Measurements from ENCODE around the gene TMEM244.
"Not testable (repeated sequence)": the region's sequence is repeated elsewhere in the genome, so short reads cannot be mapped to it uniquely, and the experiment has no call there.

Gene TMEM244, protein sequence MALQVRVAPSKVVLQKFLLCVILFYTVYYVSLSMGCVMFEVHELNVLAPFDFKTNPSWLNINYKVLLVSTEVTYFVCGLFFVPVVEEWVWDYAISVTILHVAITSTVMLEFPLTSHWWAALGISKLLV

DNA sequence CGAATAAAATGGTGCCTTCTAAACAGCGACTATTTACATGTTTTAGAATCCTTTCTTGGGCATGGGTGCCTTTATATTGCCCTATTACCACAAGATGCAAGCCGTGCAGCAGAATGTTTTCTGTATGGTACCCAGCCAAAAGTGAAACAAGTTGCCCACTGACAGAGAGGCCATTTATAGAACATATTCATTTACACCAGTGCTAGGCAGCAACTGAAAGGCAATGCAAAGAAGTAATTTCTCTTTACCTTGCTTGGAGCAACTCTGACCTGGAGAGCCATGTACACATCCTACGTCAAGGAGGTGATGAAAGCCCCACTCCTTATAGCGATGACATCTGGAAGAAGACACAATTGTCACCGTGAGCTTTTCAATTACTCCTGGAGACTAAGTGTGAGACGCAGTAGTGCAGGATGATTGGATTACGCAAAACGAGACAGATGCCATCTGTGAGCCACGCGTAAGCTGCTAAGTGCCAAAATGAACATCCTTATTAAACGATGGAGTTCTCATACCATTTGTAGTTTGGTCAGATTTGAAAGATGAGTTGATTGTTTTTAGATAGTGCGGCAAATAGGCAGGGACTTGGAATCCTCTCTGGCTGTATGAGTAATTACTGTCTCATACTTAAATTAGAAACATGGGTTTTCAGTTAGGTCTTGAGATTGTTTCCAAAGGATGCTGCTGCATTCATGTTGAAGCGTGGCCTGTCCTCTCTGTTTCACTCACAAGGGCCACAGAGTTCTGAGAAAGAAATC, at the start of gene TMEM244:
Gene TMEM244, minus strand, starts transcription at position 408 of the 758 bp plus-strand sequence. Its CDS starts 127 bp downstream, at position 281.
- DNase-seq (ENCODE audit: low spot score), result no peak

DNA sequence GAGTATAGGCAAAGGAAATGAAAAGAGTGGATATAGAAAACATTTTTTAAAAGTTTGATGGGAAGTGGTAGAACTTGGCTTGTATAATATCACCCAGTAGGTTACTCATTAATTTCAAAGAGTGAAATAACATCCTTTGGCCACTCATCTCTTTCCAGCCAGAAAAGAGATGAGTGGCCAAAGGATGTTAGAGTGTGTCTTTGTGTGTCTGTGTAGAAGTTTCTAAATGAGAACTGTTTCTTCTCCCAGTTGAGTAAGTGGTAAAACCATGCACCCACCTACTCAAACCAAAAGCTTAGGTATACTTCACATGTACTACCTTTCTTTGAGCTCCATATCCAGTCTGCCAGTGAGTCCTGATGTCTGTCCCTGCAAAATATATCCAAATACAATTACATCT, 47.7 kb upstream of the TMEM244 start:
- no peak for DNase-seq (ENCODE audit: low spot score)

DNA sequence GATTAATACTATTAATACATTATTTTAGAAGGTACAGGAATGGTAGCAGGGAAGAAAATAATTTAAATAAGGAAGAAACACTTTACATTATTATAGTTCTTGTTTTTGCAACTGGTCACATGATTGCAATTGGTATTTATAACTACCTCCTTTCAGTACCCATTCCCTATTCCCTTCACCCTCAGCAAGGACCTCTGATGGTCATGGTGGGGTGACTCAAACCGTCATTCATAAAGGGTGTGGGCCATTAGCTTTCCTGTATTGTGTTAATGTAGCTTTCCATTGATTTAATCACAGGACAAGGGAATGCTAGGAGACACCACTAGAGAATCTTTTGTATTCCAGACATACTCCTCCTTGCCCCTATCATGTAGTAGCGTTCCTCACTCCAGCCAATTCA, 47.2 kb upstream of the TMEM244 start:
- DNase-seq (ENCODE audit: low spot score), result no peak

DNA sequence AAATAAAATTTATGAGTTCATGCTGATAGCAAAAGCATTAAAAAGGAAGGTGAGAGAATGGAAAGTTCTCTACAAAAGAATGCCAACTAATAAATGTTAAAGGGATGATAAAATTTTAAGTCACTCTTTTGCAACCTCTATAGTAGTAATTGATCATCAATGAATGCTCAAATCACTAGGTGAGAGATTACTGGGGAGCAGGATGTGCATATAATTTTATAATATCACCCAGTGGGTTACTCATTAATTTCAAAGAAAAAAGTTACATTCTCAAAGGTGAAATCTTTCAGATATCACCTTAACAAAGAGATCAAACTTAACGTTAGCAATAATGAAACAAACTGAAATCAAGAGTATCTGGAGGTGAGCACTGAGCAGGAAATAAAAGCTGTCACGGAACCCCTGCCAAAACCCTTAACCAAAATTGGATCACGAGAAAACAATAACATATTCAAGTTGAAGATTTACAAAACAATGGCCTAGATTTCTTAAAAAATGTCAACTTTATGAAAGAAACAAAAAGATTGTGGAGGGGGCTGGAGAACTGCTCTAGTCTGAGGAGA, 45.5 kb upstream of the TMEM244 start:
- no peak for DNase-seq (ENCODE audit: low spot score)

DNA sequence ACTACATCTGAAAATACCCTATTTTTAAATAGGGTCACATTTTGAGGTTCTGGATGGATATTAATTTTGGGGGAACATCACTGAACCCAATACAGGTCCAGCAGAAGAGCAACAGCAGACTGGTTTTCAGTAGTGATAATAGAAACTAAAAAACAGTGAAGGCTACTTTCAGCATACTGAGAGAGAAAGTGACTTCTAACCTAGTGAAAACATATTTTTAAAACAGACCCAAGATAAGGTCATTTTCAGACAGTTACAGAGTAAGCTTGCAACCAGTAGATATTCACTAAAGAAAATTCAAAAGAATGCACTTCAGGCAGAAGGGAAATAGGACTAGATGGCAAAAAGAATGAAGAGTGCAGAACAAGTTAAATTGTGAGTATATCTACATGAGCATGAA, 42.0 kb upstream of the TMEM244 start:
- DNase-seq (ENCODE audit: low spot score), result no peak

DNA sequence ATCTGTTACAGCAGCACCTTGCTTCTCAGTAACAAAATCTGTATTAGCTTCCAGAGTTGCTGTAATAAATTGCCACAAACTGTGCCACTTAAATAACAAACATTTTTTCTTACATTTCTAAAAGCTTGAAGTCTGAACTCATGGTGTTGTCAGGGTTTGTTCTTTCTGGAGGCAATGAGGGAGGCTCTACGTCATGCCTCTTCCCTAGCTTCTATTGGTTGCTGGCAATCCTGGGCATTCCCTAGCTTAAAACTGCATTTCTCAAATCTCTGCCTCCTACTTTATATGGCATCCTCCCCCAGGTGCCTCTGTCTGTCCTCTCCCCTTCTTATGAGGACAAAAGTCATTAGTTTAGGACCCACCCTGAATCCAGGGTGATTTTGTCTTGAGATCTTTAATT, 41.6 kb upstream of the TMEM244 start:
- DNase-seq (ENCODE audit: low spot score), result no peak

DNA sequence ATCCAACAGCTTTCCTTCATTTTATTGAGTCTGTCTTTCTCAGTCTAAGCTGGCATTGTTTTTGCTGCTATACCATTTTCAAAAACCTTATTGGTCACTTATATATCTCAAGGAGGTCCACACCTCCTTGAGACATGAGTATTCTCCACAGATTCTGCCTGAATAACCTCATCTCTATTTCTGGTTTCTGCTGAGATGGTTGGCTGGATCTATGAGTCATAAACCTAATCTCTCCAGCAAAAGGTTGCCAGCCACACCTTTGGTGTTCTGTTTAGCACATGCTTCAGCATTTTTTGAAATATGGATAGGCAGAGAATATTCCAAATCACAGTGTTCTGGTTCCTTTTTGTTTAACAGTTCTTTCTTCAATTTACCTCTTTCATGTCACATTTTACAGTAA, 40.8 kb upstream of the TMEM244 start:
- DNase-seq (ENCODE audit: low spot score), result no peak

DNA sequence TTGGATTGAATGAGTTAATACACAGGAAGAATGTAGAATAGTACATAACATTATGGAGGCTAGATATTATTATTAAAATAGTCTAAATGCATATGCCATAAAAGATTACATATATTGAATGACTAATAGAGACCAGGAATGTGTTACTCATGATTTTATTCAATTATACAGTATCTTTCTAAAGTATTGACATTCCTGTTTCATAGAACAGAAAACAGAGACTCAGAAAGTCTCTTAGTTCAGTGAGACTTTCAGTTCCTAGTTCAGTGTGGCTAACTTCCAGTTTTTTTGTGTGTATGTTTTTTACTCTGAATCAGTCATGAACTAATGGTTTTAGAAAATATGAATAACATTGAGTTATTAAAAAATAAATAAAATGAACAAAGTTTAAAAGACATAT, 34.6 kb upstream of the TMEM244 start:
- DNase-seq (ENCODE audit: low spot score), result no peak

DNA sequence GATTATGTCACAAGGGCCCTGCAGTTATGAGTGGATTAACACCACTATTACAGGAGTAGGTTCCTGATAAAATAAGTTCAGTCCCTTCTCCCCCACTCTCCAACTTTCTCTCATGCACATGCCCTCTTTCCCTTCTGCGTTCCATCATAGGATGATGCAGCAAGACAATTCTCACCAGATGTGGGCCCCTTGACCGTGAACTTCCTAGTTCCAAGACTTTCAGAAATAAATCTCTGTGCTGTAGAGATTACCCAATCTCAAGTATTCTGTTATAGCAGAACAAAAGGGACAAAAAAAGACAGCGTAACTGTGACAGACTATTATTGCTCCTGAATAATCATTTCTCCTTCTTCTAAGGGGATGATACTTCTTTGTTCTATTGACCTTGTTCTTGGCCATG, 33.8 kb upstream of the TMEM244 start:
- DNase-seq (ENCODE audit: low spot score), result no peak

DNA sequence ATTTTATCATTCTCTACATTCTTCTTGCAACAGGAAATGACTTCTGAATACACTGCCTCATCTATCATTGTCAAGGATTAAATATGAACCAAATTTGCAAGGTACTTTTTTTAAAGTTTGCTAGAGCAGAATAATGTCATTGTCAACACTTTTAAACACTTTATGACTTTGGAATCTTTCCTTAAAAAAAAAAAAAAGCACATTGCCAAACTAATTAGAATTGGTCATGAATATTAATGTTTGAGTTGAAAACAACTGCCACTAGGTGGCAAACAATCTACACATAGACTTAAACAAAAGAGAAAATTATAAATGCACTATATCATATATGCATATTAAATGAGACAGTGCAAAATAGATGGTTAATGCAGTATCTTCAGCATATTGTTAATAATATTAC, 32.5 kb upstream of the TMEM244 start:
- no peak for DNase-seq (ENCODE audit: low spot score)

DNA sequence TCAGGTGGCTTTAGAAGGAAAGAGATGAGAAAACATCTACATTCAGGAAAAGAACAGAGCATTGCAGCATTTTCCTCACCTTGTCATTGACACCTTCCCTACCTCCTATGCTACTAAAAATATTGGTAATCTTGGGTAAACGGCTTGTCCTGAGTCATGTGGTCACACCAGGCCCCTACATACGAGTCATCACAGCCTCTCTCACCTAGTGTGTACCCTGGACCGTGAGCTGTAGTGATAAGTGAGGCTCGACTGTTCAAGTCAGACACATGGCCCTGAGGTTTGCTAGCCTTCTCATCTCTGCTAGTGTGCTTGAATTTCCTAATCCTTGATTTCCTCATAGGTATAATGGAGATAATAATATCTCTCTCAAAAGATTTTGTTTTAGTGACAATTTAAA, 29.6 kb upstream of the TMEM244 start:
- DNase-seq (ENCODE audit: low spot score), result no peak

DNA sequence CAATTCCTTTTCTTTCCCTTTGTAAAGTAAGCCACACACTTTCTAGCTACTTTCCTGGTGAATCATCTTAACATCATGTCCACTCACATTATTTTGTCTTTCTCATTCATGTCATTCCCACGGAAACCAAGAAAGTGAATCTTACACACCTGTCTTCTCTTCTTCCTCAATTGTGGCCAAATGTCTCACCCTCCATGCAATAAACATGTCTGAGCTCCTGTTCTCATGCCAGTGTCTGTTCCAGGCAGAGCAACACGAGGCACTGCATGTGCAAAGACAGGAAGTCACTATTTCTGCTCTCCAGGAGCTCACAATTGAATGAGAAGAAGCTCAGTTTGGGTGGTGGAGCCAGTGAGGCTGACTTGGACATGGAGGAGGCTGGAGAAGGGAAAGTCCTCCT, 29.0 kb upstream of the TMEM244 start:
- DNase-seq (ENCODE audit: low spot score), result no peak

DNA sequence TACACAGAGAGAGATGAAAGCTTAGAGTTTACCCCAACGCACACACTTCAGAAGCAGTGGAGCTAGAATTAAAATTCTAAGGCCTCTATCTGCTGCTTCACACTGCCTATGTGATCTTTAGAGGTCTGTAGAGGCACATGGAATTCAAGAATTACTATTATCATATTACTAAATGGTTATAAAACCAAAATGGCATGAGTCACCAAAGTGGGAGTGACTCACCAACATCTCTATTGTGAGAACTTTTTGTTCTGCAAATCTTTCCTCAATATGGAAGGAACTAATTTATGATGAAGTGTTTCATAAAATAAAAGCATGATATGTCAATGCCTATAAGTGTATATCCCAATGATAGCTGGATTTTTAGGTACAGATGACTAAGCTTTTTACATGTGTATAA, 28.5 kb upstream of the TMEM244 start:
- DNase-seq (ENCODE audit: low spot score), result no peak

DNA sequence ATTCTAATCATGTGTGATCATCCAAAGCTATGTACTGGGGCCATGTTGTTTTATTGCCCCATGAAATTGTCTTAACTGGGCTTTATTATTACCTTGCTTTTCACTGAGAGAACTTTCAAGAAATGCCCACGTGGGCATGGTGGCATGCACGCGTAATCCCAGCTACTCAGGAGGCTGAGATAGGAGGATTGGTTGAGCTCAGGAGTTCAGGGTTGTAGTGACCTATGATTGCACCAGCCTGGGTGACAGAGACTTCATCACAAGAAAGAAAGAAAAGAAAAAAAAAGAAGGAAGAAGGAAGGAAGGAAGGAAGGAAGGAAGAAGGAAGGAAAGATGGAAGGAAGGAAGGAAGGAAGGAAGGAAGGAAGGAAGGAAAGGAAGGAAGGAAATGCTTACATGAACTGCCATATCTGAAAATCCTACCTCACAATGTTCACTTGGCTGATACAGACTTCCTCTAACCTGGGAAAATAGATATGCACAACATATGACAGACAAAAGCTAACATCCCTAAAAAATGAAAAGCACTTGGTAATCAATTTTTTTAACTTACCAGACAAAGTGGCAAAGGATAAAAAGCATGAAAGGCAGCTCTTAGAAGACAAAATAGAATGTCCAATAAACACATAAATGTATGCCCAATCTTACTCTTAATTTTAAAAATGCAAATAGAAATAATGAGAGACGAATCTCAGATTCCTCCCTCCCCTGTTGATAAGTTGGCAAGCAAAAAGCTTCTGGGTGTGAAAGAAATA, 25.5 kb upstream of the TMEM244 start:
- DNase-seq (ENCODE audit: low spot score), result no peak

DNA sequence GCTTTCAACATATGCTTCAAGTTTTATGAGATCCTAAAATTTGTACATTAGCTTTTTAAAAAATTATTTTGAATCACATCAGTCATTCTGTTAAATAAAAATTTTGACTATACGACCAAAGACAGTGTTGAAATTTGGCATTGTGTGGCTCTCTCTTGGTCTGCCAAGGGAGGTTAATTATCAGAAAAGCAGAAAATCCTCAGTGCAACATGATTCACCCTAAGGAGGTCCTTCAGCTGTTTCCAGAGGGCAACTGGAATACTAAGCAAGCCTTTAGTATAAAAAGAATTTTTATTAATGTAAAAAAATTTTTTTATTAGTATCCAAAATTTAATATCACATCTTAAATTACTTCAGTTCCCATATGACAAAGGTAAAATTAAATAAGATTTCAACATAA, 23.1 kb upstream of the TMEM244 start:
- DNase-seq (ENCODE audit: low spot score), result no peak

DNA sequence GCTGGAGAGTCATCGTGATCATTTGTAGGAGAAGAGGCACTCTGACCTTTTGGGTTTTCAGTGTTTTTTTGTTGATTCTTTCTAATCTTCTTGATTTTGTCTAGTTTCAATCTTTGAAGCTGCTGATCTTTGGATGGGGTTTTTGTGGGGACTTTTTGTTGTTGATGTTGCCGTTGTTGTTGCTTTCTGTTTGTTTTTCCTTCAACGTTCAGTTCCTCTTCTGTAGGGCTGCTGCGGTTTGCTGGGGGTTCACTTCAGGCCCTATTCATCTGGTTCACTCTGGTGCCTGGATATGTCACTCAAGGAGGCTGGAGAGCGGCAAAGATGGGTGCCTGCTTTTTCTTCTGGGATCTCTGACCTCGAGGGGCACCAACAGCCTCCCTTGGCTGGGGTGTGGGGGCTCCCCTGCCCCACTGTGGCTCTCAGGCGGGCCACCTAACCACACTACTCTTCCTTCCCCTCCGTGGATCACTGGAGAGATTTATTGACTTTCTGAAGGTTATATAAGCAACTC, 21.5 kb upstream of the TMEM244 start:
- no peak for DNase-seq (ENCODE audit: low spot score)

DNA sequence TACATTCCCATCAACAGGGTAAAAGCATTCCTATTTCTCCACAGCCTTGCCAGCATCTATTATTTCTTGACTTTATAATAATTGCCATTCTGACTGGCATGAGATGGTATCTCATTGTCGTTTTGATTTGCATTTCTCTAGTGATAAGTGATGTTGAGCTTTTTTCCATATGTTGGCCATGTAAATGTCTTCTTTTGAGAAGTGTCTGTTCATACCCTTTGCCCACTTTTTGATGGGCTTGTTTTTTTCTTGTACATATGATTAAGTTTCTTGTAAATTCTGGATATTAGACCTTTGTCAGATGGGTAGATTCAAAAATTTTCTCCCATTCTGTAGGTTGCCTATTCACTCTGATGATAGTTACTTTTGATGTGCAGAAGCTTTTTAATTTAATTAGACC, 16.8 kb upstream of the TMEM244 start:
- not testable (repeated sequence) for DNase-seq (ENCODE audit: low spot score)

DNA sequence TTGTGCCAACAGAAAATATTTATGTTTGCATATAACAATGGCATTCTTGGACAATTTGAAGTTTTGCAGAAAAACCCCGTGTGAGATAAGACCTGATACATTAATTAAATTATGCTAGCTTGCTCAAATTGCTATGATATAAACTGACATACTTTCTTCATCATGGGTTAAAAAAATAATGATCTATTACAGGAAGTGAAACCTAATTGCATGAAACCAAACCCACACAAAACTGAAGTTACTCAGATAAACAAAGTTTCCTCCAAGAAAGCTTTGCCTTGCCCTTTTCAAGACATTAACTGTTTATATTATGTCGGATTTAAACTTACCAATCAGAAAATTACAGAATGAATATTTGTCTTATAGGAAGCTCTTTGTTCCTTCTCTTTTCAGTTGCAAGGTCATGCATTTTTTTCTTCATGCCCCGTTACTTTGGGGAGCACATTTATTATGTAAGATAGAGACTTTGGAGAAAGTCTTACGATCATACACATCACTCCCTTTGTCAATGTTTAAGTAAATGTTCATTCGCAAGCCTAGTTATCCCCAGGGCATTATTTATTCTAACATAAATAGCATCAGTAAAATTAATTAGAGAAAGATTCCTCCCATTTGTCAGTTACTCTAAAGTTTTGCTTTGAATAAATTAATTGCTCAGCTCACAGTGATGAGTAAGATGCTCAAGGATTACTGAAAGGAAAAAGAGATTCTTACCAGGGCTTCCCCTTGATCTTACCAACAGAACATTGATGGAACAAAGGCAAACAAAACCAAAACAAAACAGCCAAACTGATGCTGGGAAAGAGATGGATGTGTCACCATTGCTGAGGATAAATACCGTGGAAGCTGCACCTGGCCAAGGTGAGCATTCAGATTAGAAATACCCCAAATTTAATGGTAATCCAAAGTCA, 14.8 kb upstream of the TMEM244 start:
- DNase-seq (ENCODE audit: low spot score), result no peak

DNA sequence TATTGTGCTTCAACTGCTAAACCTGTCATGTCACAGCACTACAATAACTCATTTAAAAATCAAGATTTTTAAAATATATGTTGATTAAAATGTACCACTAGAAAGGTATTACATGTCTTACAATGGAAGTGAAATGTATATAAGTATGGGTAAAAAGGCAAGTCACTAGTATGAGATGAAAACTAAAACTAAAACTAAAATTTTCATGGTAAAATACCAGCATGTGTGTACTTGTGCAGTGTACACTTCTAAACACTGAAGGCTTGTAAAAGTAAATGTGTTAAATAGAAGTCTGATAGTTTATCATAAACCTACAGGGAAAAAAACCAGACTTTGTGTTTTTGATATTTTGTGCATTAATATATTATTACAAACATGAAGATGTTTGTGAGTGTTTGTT, 13.7 kb upstream of the TMEM244 start:
- DNase-seq (ENCODE audit: low spot score), result no peak

DNA sequence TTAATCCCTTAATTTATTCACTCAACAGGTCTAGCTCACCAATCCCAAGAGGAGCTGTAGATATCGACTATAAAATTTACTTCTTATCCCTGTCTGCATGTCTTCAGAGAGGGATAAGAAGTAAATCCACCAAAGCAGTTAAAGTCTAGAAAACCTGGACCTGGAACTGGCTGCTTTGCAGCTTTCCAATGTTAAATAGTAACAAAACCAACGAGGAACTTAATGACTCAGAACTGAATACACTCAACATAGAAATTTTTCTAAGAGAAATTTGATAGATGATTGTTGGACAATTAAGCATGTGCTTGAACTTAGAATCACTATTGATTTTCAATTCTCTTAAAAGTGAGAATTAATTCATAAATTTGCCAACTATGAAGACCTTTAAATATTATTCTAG, 11.5 kb upstream of the TMEM244 start:
- no peak for DNase-seq (ENCODE audit: low spot score)

DNA sequence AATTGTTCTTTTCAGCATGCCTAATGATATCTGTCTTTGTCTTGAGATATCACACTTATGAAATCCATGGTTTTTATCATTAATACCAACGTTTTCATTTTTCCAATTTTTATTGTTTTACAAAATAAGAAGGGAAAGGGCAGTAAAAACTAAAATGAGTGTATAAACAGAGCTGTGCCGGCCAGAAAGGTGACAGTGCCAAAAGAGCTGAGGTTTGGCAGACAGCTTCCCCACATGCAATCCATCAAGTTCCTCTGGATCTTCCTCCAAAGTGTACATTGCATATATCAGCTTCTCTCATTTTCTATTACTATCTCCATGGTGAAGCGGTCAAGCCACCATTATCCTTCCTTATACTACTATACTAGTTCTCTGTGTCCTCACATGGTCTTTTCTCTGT, 10.1 kb upstream of the TMEM244 start:
- DNase-seq (ENCODE audit: low spot score), result no peak

DNA sequence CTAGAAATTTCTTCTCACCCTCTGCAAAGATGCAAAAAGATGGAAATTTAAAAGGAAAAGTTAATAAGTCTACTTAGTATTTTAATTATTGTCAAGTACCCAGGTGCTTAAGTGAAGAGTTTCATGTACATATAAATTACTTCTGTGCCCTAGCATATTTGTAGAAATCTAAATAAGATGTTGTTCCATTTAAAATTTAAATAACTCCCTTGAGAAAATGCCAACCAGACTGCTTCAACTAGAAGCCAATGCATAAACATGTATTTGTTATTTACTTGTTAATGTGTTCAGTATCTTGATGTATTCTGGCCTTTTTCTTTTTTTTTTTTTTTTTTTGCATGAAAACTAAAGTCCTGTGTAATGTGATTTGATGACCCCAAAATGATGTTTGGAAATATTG, 6.3 kb upstream of the TMEM244 start:
- no peak for DNase-seq (ENCODE audit: low spot score)

Measured in HuH-7 (cell line).